H9 (cell line): ENCODE measurements around the gene APOL1. TPM values are rescaled to one million over a fixed set of nuclear protein-coding genes. Genes with fewer than 3 reads are reported as not detected.

Experiments used
- DNase-seq: peaks from one replicate; pipeline ENCODE4 v3.0.0-alpha.2; 2017
- H2AFZ ChIP-seq: one replicate; pipeline ENCODE4 v1.6.1; 2013; ENCODE audit warnings: mild to moderate bottlenecking, low read length, control low read depth, moderate library complexity
- H2AK5ac ChIP-seq: 2 replicates; pipeline ENCODE4 v1.6.1; 2013; ENCODE audit warnings: low read length, control low read depth, mixed read lengths; ENCODE audit not compliant: insufficient read length
- H2BK120ac ChIP-seq: one replicate; pipeline ENCODE4 v1.6.1; 2013; ENCODE audit warnings: low read depth, mild to moderate bottlenecking, low read length, control low read depth, inconsistent platforms; ENCODE audit not compliant: poor library complexity, severe bottlenecking
- H2BK12ac ChIP-seq: 2 replicates; pipeline ENCODE4 v1.6.1; 2013; ENCODE audit warnings: low read length, control low read depth, mixed read lengths, low read depth; ENCODE audit not compliant: insufficient read length
- H2BK15ac ChIP-seq: 2 replicates; pipeline ENCODE4 v1.6.1; 2013; ENCODE audit warnings: low read depth, low read length, control low read depth
- H2BK20ac ChIP-seq: one replicate; pipeline ENCODE4 v1.6.1; 2013; ENCODE audit warnings: low read depth, mild to moderate bottlenecking, low read length, control low read depth, inconsistent platforms; ENCODE audit not compliant: poor library complexity, severe bottlenecking
- H2BK5ac ChIP-seq: 2 replicates; pipeline ENCODE4 v1.6.1; 2013; ENCODE audit warnings: low read length, control low read depth, mixed read lengths; ENCODE audit not compliant: insufficient read length
- H3K14ac ChIP-seq: 2 replicates; pipeline ENCODE4 v1.6.1; 2013; ENCODE audit warnings: low read length, control low read depth; ENCODE audit not compliant: insufficient read depth
- H3K18ac ChIP-seq: 2 replicates; pipeline ENCODE4 v1.6.1; 2013; ENCODE audit warnings: low read depth, mild to moderate bottlenecking, mixed read lengths, low read length, control low read depth; ENCODE audit not compliant: insufficient read length
- H3K23ac ChIP-seq: 2 replicates; pipeline ENCODE4 v1.6.1; 2013; ENCODE audit warnings: low read length, control low read depth, mixed read lengths, low read depth; ENCODE audit not compliant: insufficient read length
- H3K23me2 ChIP-seq: 2 replicates; pipeline ENCODE4 v1.6.1; 2013; ENCODE audit warnings: low read depth, mild to moderate bottlenecking, mixed read lengths, low read length, control low read depth; ENCODE audit not compliant: insufficient read length, poor library complexity, severe bottlenecking
- H3K27ac ChIP-seq: 2 replicates; pipeline ENCODE4 v1.5.1; 2013; ENCODE audit warnings: low read length, control low read depth, mixed read lengths, low read depth; ENCODE audit not compliant: insufficient read length
- H3K27me3 ChIP-seq: 2 replicates; pipeline ENCODE4 v1.6.1; 2013; ENCODE audit warnings: low read length, control low read depth, inconsistent platforms; ENCODE audit not compliant: insufficient read depth
- H3K4ac ChIP-seq: 2 replicates; pipeline ENCODE4 v1.6.1; 2013; ENCODE audit warnings: low read depth, mild to moderate bottlenecking, control low read depth, inconsistent platforms, low read length, moderate library complexity
- H3K4me1 ChIP-seq: 2 replicates; pipeline ENCODE4 v1.6.1; 2013; ENCODE audit warnings: low read length, control low read depth, inconsistent platforms; ENCODE audit not compliant: insufficient read depth
- H3K4me2 ChIP-seq: 2 replicates; pipeline ENCODE4 v1.6.1; 2013; ENCODE audit warnings: low read length, control low read depth, mixed read lengths; ENCODE audit not compliant: insufficient read length, insufficient read depth
- H3K56ac ChIP-seq: 2 replicates; pipeline ENCODE4 v1.6.1; 2013; ENCODE audit warnings: low read depth, mild to moderate bottlenecking, mixed read lengths, low read length, control low read depth; ENCODE audit not compliant: insufficient read length
- H3K79me1 ChIP-seq: 2 replicates; pipeline ENCODE4 v1.6.1; 2013; ENCODE audit warnings: low read depth, mild to moderate bottlenecking, moderate library complexity, low read length, control low read depth, inconsistent platforms; ENCODE audit not compliant: insufficient read depth, poor library complexity, severe bottlenecking
- H3K79me2 ChIP-seq: 2 replicates; pipeline ENCODE4 v1.6.1; 2013; ENCODE audit warnings: low read length, control low read depth, inconsistent platforms; ENCODE audit not compliant: insufficient read depth
- H3K9ac ChIP-seq: 2 replicates; pipeline ENCODE4 v1.6.1; 2013; ENCODE audit warnings: low read length, control low read depth, mixed read lengths; ENCODE audit not compliant: insufficient read length; ENCODE audit errors: extremely low read depth
- H3K9me3 ChIP-seq: one replicate; pipeline ENCODE4 v1.6.1; 2013; ENCODE audit warnings: low read depth, low read length, inconsistent platforms; ENCODE audit not compliant: control insufficient read depth
- H3T11ph ChIP-seq: one replicate; pipeline ENCODE4 v1.6.1; 2013; ENCODE audit warnings: mild to moderate bottlenecking, low read length, control low read depth, inconsistent platforms
- H4K20me1 ChIP-seq: one replicate; pipeline ENCODE4 v1.6.1; 2013; ENCODE audit not compliant: control insufficient read depth, insufficient read length, insufficient read depth
- H4K5ac ChIP-seq: 2 replicates; pipeline ENCODE4 v1.6.1; 2013; ENCODE audit warnings: low read depth, mild to moderate bottlenecking, mixed read lengths, low read length, control low read depth; ENCODE audit not compliant: insufficient read length
- H4K8ac ChIP-seq: replicated peaks from 2 replicates; pipeline ENCODE4 v1.6.1; 2013; ENCODE audit warnings: low read length, control low read depth, mixed read lengths, low read depth; ENCODE audit not compliant: insufficient read length
- H4K91ac ChIP-seq: 2 replicates; pipeline ENCODE4 v1.6.1; 2013; ENCODE audit warnings: low read depth, mild to moderate bottlenecking, moderate library complexity, mixed read lengths, low read length, control low read depth; ENCODE audit not compliant: insufficient read length
- H3K27ac Mint-ChIP-seq, 3 experiments: 2 replicates in 2 of 3; 3 replicates in 1 of 3; pipeline ENCODE4 v1.8.0; 2020 to 2021; ENCODE audit warnings: mixed read lengths in 3 of 3, mild to moderate bottlenecking in 1 of 3, moderate library complexity in 1 of 3
- H3K27me3 Mint-ChIP-seq: 2 replicates; pipeline ENCODE4 v1.8.0; 2021; ENCODE audit warnings: low read depth, mild to moderate bottlenecking, moderate library complexity, mixed read lengths
- H3K36me3 Mint-ChIP-seq, 3 experiments: 2 replicates in 2 of 3; 3 replicates in 1 of 3; pipeline ENCODE4 v1.8.0; 2020 to 2021; ENCODE audit warnings: low read depth in 3 of 3, mixed read lengths in 3 of 3; ENCODE audit not compliant: insufficient read depth in 1 of 3
- H3K4me1 Mint-ChIP-seq, 2 experiments: 2 replicates each; pipeline ENCODE4 v1.8.0; 2020; ENCODE audit warnings: mixed read lengths in 2 of 2
- H3K4me3 Mint-ChIP-seq, 2 experiments: 2 replicates in 1 of 2; 3 replicates in 1 of 2; pipeline ENCODE4 v1.8.0; 2020 to 2021; ENCODE audit warnings: mild to moderate bottlenecking in 2 of 2, mixed read lengths in 2 of 2, moderate library complexity in 1 of 2
- H3K9me3 Mint-ChIP-seq, 2 experiments: 2 replicates in 1 of 2; 3 replicates in 1 of 2; pipeline ENCODE4 v1.8.0; 2020; ENCODE audit warnings: mild to moderate bottlenecking in 2 of 2, mixed read lengths in 2 of 2, moderate library complexity in 1 of 2
- CTCF ChIP-seq: fragments of 200-600 bp; sonication (generic); conservative IDR thresholded peaks from 3 replicates; pipeline ENCODE4 v1.8.0; 2021; ENCODE audit warnings: antibody characterized with exemption, mild to moderate bottlenecking
- WGBS: extraction: QIAGEN DNeasy Blood & Tissue Kit; methylation state at CpG from one replicate; pipeline ENCODE4 v1.1.7; 2013; ENCODE audit warnings: missing lambda C conversion rate, low lambda C conversion rate, mixed read lengths; ENCODE audit not compliant: insufficient read length; ENCODE audit errors: extremely low coverage; 5-methylcytosine and 5-hydroxymethylcytosine counted together
- total RNA-seq: library from RNA; stranded (reverse); gene quantifications from 2 replicates; pipeline ENCODE4 v1.2.1, GENCODE V29; 2021

APOL1 gene
- total RNA-seq, 1 experiment from 2014 or later, result not detected

- H3K4me3 Mint-ChIP-seq, result no peak overlapping the region
- no peak overlapping the region for H4K5ac ChIP-seq
- H4K8ac ChIP-seq, result no peak overlapping the region
- H3K14ac ChIP-seq, result no peak overlapping the region
- no peak for TF ChIP-seq CTCF
- H3K79me1 ChIP-seq, result no peaks in the 10 kb centered on the region
- H2BK15ac ChIP-seq, result no peak overlapping the region
- DNase-seq, result no peak
- no peaks in the 10 kb centered on the region for H4K20me1 ChIP-seq
- H3K9me3 ChIP-seq, result no peaks in the 10 kb centered on the region
- H3K27ac Mint-ChIP-seq, result no peak overlapping the region; a peak in 1 of 7 replicates
- WGBS, result no CpG with 5 or more reads among the region's 13 CpGs
- peaks cover 10 to 60% (median 43%) of the 10 kb centered on the region in 3 experiments for H3K36me3 Mint-ChIP-seq
- no peak overlapping the region for H2BK5ac ChIP-seq
- no peaks in the 10 kb centered on the region for H3K79me2 ChIP-seq
- no peak overlapping the region for H3K9ac ChIP-seq
- H2AK5ac ChIP-seq, result no peak overlapping the region
- H2BK120ac ChIP-seq, result no peak overlapping the region
- no peak overlapping the region for H3T11ph ChIP-seq
- no peak overlapping the region for H3K4ac ChIP-seq
- H3K4me1 Mint-ChIP-seq, result peaks cover 13 to 21% of the 10 kb centered on the region in 2 experiments
- H3K23me2 ChIP-seq, result no peaks in the 10 kb centered on the region
- H3K27me3 ChIP-seq, result no peaks in the 10 kb centered on the region
- H3K27me3 Mint-ChIP-seq, result no peaks in the 10 kb centered on the region
- H3K9me3 Mint-ChIP-seq, result no peaks in the 10 kb centered on the region; a peak in 1 of 5 replicates
- no peak overlapping the region for H2AFZ ChIP-seq
- H3K27ac ChIP-seq, result no peak overlapping the region
- no peak overlapping the region for H3K23ac ChIP-seq
- H3K18ac ChIP-seq, result no peak overlapping the region
- no peak overlapping the region for H2BK20ac ChIP-seq
- no peak overlapping the region for H4K91ac ChIP-seq
- H3K4me1 ChIP-seq, result no peaks in the 10 kb centered on the region
- no peak overlapping the region for H2BK12ac ChIP-seq
- no peak overlapping the region for H3K4me2 ChIP-seq
- no peak overlapping the region for H3K56ac ChIP-seq
Measured at GRCh38 chr22:36232715-36233401, 20.1 kb upstream of the APOL1 start.
